H9 (cell line): ENCODE data around the gene PRKCZ. TPM values are rescaled to one million over a fixed set of nuclear protein-coding genes. Genes with fewer than 3 reads are reported as not detected.

Experiments used
- DNase-seq: peaks from one replicate; pipeline ENCODE4 v3.0.0-alpha.2; 2017
- H2AFZ ChIP-seq: one replicate; pipeline ENCODE4 v1.6.1; 2013; ENCODE audit warnings: mild to moderate bottlenecking, low read length, control low read depth, moderate library complexity
- H2AK5ac ChIP-seq: 2 replicates; pipeline ENCODE4 v1.6.1; 2013; ENCODE audit warnings: low read length, control low read depth, mixed read lengths; ENCODE audit not compliant: insufficient read length
- H2BK120ac ChIP-seq: one replicate; pipeline ENCODE4 v1.6.1; 2013; ENCODE audit warnings: low read depth, mild to moderate bottlenecking, low read length, control low read depth, inconsistent platforms; ENCODE audit not compliant: poor library complexity, severe bottlenecking
- H2BK12ac ChIP-seq: 2 replicates; pipeline ENCODE4 v1.6.1; 2013; ENCODE audit warnings: low read length, control low read depth, mixed read lengths, low read depth; ENCODE audit not compliant: insufficient read length
- H2BK15ac ChIP-seq: 2 replicates; pipeline ENCODE4 v1.6.1; 2013; ENCODE audit warnings: low read depth, low read length, control low read depth
- H2BK20ac ChIP-seq: one replicate; pipeline ENCODE4 v1.6.1; 2013; ENCODE audit warnings: low read depth, mild to moderate bottlenecking, low read length, control low read depth, inconsistent platforms; ENCODE audit not compliant: poor library complexity, severe bottlenecking
- H2BK5ac ChIP-seq: 2 replicates; pipeline ENCODE4 v1.6.1; 2013; ENCODE audit warnings: low read length, control low read depth, mixed read lengths; ENCODE audit not compliant: insufficient read length
- H3K14ac ChIP-seq: 2 replicates; pipeline ENCODE4 v1.6.1; 2013; ENCODE audit warnings: low read length, control low read depth; ENCODE audit not compliant: insufficient read depth
- H3K18ac ChIP-seq: 2 replicates; pipeline ENCODE4 v1.6.1; 2013; ENCODE audit warnings: low read depth, mild to moderate bottlenecking, mixed read lengths, low read length, control low read depth; ENCODE audit not compliant: insufficient read length
- H3K23ac ChIP-seq: 2 replicates; pipeline ENCODE4 v1.6.1; 2013; ENCODE audit warnings: low read length, control low read depth, mixed read lengths, low read depth; ENCODE audit not compliant: insufficient read length
- H3K23me2 ChIP-seq: 2 replicates; pipeline ENCODE4 v1.6.1; 2013; ENCODE audit warnings: low read depth, mild to moderate bottlenecking, mixed read lengths, low read length, control low read depth; ENCODE audit not compliant: insufficient read length, poor library complexity, severe bottlenecking
- H3K27ac ChIP-seq: 2 replicates; pipeline ENCODE4 v1.5.1; 2013; ENCODE audit warnings: low read length, control low read depth, mixed read lengths, low read depth; ENCODE audit not compliant: insufficient read length
- H3K27me3 ChIP-seq: 2 replicates; pipeline ENCODE4 v1.6.1; 2013; ENCODE audit warnings: low read length, control low read depth, inconsistent platforms; ENCODE audit not compliant: insufficient read depth
- H3K4ac ChIP-seq: 2 replicates; pipeline ENCODE4 v1.6.1; 2013; ENCODE audit warnings: low read depth, mild to moderate bottlenecking, control low read depth, inconsistent platforms, low read length, moderate library complexity
- H3K4me1 ChIP-seq: 2 replicates; pipeline ENCODE4 v1.6.1; 2013; ENCODE audit warnings: low read length, control low read depth, inconsistent platforms; ENCODE audit not compliant: insufficient read depth
- H3K4me2 ChIP-seq: 2 replicates; pipeline ENCODE4 v1.6.1; 2013; ENCODE audit warnings: low read length, control low read depth, mixed read lengths; ENCODE audit not compliant: insufficient read length, insufficient read depth
- H3K56ac ChIP-seq: 2 replicates; pipeline ENCODE4 v1.6.1; 2013; ENCODE audit warnings: low read depth, mild to moderate bottlenecking, mixed read lengths, low read length, control low read depth; ENCODE audit not compliant: insufficient read length
- H3K79me1 ChIP-seq: 2 replicates; pipeline ENCODE4 v1.6.1; 2013; ENCODE audit warnings: low read depth, mild to moderate bottlenecking, moderate library complexity, low read length, control low read depth, inconsistent platforms; ENCODE audit not compliant: insufficient read depth, poor library complexity, severe bottlenecking
- H3K79me2 ChIP-seq: 2 replicates; pipeline ENCODE4 v1.6.1; 2013; ENCODE audit warnings: low read length, control low read depth, inconsistent platforms; ENCODE audit not compliant: insufficient read depth
- H3K9ac ChIP-seq: 2 replicates; pipeline ENCODE4 v1.6.1; 2013; ENCODE audit warnings: low read length, control low read depth, mixed read lengths; ENCODE audit not compliant: insufficient read length; ENCODE audit errors: extremely low read depth
- H3K9me3 ChIP-seq: one replicate; pipeline ENCODE4 v1.6.1; 2013; ENCODE audit warnings: low read depth, low read length, inconsistent platforms; ENCODE audit not compliant: control insufficient read depth
- H3T11ph ChIP-seq: one replicate; pipeline ENCODE4 v1.6.1; 2013; ENCODE audit warnings: mild to moderate bottlenecking, low read length, control low read depth, inconsistent platforms
- H4K20me1 ChIP-seq: one replicate; pipeline ENCODE4 v1.6.1; 2013; ENCODE audit not compliant: control insufficient read depth, insufficient read length, insufficient read depth
- H4K5ac ChIP-seq: 2 replicates; pipeline ENCODE4 v1.6.1; 2013; ENCODE audit warnings: low read depth, mild to moderate bottlenecking, mixed read lengths, low read length, control low read depth; ENCODE audit not compliant: insufficient read length
- H4K8ac ChIP-seq: replicated peaks from 2 replicates; pipeline ENCODE4 v1.6.1; 2013; ENCODE audit warnings: low read length, control low read depth, mixed read lengths, low read depth; ENCODE audit not compliant: insufficient read length
- H4K91ac ChIP-seq: 2 replicates; pipeline ENCODE4 v1.6.1; 2013; ENCODE audit warnings: low read depth, mild to moderate bottlenecking, moderate library complexity, mixed read lengths, low read length, control low read depth; ENCODE audit not compliant: insufficient read length
- H3K27ac Mint-ChIP-seq, 3 experiments: 2 replicates in 2 of 3; 3 replicates in 1 of 3; pipeline ENCODE4 v1.8.0; 2020 to 2021; ENCODE audit warnings: mixed read lengths in 3 of 3, mild to moderate bottlenecking in 1 of 3, moderate library complexity in 1 of 3
- H3K27me3 Mint-ChIP-seq: 2 replicates; pipeline ENCODE4 v1.8.0; 2021; ENCODE audit warnings: low read depth, mild to moderate bottlenecking, moderate library complexity, mixed read lengths
- H3K36me3 Mint-ChIP-seq, 3 experiments: 2 replicates in 2 of 3; 3 replicates in 1 of 3; pipeline ENCODE4 v1.8.0; 2020 to 2021; ENCODE audit warnings: low read depth in 3 of 3, mixed read lengths in 3 of 3; ENCODE audit not compliant: insufficient read depth in 1 of 3
- H3K4me1 Mint-ChIP-seq, 2 experiments: 2 replicates each; pipeline ENCODE4 v1.8.0; 2020; ENCODE audit warnings: mixed read lengths in 2 of 2
- H3K4me3 Mint-ChIP-seq, 2 experiments: 2 replicates in 1 of 2; 3 replicates in 1 of 2; pipeline ENCODE4 v1.8.0; 2020 to 2021; ENCODE audit warnings: mild to moderate bottlenecking in 2 of 2, mixed read lengths in 2 of 2, moderate library complexity in 1 of 2
- H3K9me3 Mint-ChIP-seq, 2 experiments: 2 replicates in 1 of 2; 3 replicates in 1 of 2; pipeline ENCODE4 v1.8.0; 2020; ENCODE audit warnings: mild to moderate bottlenecking in 2 of 2, mixed read lengths in 2 of 2, moderate library complexity in 1 of 2
- CTCF ChIP-seq: fragments of 200-600 bp; sonication (generic); conservative IDR thresholded peaks from 3 replicates; pipeline ENCODE4 v1.8.0; 2021; ENCODE audit warnings: antibody characterized with exemption, mild to moderate bottlenecking
- WGBS: extraction: QIAGEN DNeasy Blood & Tissue Kit; methylation state at CpG from one replicate; pipeline ENCODE4 v1.1.7; 2013; ENCODE audit warnings: missing lambda C conversion rate, low lambda C conversion rate, mixed read lengths; ENCODE audit not compliant: insufficient read length; ENCODE audit errors: extremely low coverage; 5-methylcytosine and 5-hydroxymethylcytosine counted together
- total RNA-seq: library from RNA; stranded (reverse); gene quantifications from 2 replicates; pipeline ENCODE4 v1.2.1, GENCODE V29; 2021

PRKCZ gene
- total RNA-seq, 1 experiment from 2014 or later, result 48.4 TPM

- WGBS, result no CpG with 5 or more reads among the region's 15 CpGs
- H3K27me3 Mint-ChIP-seq, result peaks cover 2% of the 10 kb centered on the region
These were observed 13.9 kb upstream of the PRKCZ start for GRCh38 chr1:2036287-2036686.

More at GRCh38 chr1:2036287-2036686, 13.9 kb upstream of the PRKCZ start:
- Histone ChIP-seq H2AK5ac (no peak overlapping the region), H3K4me2 (no peak overlapping the region), H2BK15ac (no peak overlapping the region), H3T11ph (no peak overlapping the region), H4K5ac (no peak overlapping the region), H3K79me2 (no peaks in the 10 kb centered on the region), H2BK120ac (no peak overlapping the region), H4K20me1 (no peaks in the 10 kb centered on the region), H3K27ac (no peak overlapping the region), H3K9ac (no peak overlapping the region), H4K91ac (no peak overlapping the region), H3K18ac (no peak overlapping the region), H3K79me1 (no peaks in the 10 kb centered on the region), H3K4ac (no peak overlapping the region), H2BK12ac (no peak overlapping the region), H4K8ac (no peak overlapping the region), H3K23ac (no peak overlapping the region), H2BK5ac (no peak overlapping the region), H3K14ac (no peak overlapping the region), H2BK20ac (no peak overlapping the region), H3K23me2 (no peaks in the 10 kb centered on the region), H3K4me1 (no peaks in the 10 kb centered on the region), H2AFZ (no peak overlapping the region), H3K9me3 (no peaks in the 10 kb centered on the region), H3K56ac (no peak overlapping the region), H3K27me3 (no peaks in the 10 kb centered on the region)
- no peaks in the 10 kb centered on the region for H3K36me3 Mint-ChIP-seq
- no peak overlapping the region for H3K27ac Mint-ChIP-seq
- H3K4me3 Mint-ChIP-seq, result no peak overlapping the region
- no peak for DNase-seq
- TF ChIP-seq CTCF, result no peak
- peaks cover 0 to 12% of the 10 kb centered on the region in 2 experiments; a peak in 2 of 4 replicates for H3K4me1 Mint-ChIP-seq
- no peaks in the 10 kb centered on the region; a peak in 1 of 5 replicates for H3K9me3 Mint-ChIP-seq
